GM12873 (cell line): ENCODE results near the gene CEP72.

ENCODE experiments used
- CTCF ChIP-seq: IDR thresholded peaks from 2 replicates; pipeline ENCODE4 v1.5.1; 2012; ENCODE audit warnings: low read depth, mild to moderate bottlenecking, moderate library complexity, low read length, control low read depth; ENCODE audit not compliant: insufficient read depth; ENCODE audit errors: missing control alignments

CEP72 gene

GRCh38 chr5:633501-633955 lies 21.4 kb downstream of the CEP72 start:
- no peak for TF ChIP-seq CTCF

GRCh38 chr5:634191-634590 lies 22.1 kb downstream of the CEP72 start:
- no peak for TF ChIP-seq CTCF

DNA sequence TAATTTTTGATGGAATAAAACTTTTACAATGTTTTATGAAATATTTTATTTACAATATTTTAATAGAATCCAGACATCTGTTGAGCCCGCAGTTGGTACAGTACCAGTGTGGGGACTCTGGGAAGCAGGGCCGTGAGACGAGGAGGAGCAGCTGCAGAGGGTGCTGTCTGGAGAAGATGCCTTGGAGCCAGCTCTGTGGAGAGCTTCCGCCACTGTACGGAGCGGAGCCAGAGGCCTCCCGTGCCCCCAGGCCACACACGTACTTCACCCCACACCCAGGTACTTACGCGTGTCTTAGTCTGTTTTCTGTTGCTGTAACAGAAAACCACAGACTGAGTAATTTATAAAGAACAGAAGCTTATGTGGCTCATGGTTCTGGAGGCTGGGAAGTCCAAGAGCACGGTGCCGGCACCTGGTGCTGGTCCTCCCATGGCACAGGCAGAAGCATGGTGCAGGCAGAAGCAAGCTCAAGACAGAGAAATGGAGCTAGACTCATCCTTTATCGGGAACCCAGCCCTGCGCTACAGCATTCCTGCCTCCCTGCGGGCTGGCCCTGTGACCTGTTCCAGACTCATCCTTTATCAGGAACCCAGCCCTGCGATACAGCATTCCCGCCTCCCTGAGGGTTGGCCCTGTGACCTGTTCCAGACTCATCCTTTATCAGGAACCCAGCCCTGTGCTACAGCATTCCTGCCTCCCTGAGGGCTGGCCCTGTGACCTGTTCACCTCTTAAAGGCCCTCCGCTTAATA lies 23.3 kb downstream of the CEP72 start:
- no peak for TF ChIP-seq CTCF

DNA sequence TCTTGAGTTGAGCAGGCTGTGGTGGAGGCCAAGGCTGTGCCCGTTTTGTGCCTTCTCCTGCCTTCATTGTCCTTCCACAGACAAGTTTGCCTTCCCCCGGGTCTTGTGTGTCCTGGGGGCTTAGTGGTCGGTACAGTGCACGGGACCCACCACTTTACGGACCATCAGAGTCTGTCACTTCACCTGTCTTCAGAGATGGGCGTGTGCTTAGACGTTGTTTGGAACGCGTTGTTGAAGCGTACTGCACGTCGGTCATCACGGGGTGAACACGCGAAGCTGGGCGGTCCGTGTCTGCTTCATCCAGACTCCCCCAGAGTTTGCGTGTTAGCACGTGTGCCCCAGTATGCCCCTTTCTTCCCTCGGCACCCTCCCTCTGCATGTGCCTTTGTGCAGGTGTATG lies 24.8 kb downstream of the CEP72 start:
- no peak for TF ChIP-seq CTCF

- no peak for TF ChIP-seq CTCF
Measured at GRCh38 chr5:637581-638450, 25.7 kb downstream of the CEP72 start.

- TF ChIP-seq CTCF, result no peak
Measured at GRCh38 chr5:638501-639252, 26.5 kb downstream of the CEP72 start.

DNA sequence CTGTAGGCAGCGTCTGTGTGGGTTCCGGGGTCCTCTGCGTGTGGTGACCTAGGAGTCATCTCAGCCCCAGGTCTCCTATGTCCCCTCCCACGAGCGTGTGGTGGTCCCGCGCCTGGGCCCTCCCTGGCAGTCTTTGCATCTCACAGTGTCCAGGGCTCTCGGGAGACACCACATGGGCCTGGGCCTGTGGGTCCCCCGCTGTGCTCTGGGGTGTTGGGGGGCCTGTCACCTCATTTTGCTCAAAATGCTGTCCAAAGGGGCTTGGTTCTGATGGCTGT lies 27.1 kb downstream of the CEP72 start:
- TF ChIP-seq CTCF, result no peak
